ENCODE results near the gene CPD. TPM values are rescaled to one million over a fixed set of nuclear protein-coding genes. Genes with fewer than 3 reads are reported as not detected.
A peak's percentile ranks its signal among the peaks of the same experiment; 100 is the strongest.

CPD gene
- polyA plus RNA-seq, 2 donors = 3.0 to 5.1 TPM

DNA sequence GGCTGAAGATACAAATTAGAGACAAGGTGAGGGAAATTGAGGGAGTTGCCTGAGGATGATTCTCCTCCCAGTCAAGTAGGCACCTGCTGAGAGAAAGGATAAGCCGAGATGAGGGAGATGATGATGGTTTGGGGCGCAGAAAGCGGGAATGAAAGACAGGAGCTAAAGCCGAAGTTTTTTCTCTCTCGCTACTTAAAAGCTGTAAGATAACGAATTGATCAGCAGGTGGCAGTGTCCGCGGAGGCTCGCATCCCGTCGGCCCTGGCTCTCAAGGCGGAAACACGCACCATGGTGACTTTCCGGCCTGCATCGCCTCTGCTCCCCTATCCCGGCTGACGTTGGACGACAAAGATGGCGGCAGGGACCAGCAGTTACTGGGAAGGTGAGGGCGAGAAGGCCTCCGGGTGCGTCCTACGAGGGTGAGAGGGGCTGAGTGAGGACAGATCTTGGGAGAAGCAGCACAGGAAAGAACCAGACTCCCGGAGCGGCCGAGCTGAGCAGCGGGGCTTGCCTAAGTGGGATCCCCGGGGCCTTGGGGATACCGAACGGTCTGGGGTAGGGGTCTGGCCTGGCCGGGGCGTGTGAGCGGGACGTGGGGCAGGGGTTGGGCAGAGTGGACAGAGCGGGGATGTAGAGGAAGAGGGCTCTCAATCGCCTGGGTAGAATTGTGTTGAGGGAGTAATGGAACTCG is 98.5 kb downstream of the CPD start, which contains the start of gene GOSR1:
GOSR1 (plus strand) TSS at position 326 of the 691 bp plus-strand sequence; CDS start at position 352, 26 bp downstream.
- H3K27me3 ChIP-seq (ENCODE audit: control insufficient read depth in 1 of 2, insufficient read depth in 2 of 2, low read length in 2 of 2) = no peaks in the 10 kb centered on the region
- H3K36me3 ChIP-seq (ENCODE audit: control insufficient read depth in 2 of 2, insufficient read depth in 2 of 2, low read length in 1 of 2) = peaks cover 0 to 2% of the 10 kb centered on the region in 2 donors
- H3K27ac ChIP-seq (ENCODE audit: low read depth in 2 of 2, low read length in 1 of 2) = peak within 1 kb of the TSS; percentile 79 to 92
- H3K9me3 ChIP-seq (ENCODE audit: control insufficient read depth in 2 of 2, insufficient read depth in 1 of 2, low read depth in 1 of 2, low read length in 1 of 2) = no peaks in the 10 kb centered on the region
- H3K4me1 ChIP-seq (ENCODE audit: control insufficient read depth in 2 of 2, insufficient read depth in 2 of 2, low read length in 1 of 2) = no peaks in the 10 kb centered on the region
- WGBS, 2 donors = 0 to 1% methylated on average over 37 of the region's 37 CpGs
- peak within 1 kb of the TSS; percentile 88 to 99 for H3K4me3 ChIP-seq (ENCODE audit: low read depth in 1 of 2, low read length in 2 of 2)

DNA sequence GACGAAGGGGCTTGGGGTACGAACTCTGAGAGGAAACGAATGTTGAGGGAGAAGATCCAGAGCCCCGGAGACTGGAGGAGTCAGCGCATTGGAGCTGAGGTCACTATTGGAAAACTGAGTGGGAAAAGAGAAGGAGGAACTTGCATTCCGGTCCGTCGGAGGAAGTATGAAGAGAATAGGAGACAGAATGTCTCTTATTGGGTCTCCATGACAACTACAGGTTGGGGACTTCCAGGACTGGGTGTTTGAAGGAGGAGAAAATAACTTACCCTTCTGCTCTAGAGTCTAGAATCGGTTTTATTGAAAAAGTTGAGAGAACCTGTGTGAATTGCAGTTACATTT is 99.0 kb downstream of the CPD start:
- Histone ChIP-seq H3K36me3 (ENCODE audit: control insufficient read depth in 2 of 2, insufficient read depth in 2 of 2, low read length in 1 of 2) (peaks cover 0 to 2% of the 10 kb centered on the region in 2 donors), H3K4me1 (ENCODE audit: control insufficient read depth in 2 of 2, insufficient read depth in 2 of 2, low read length in 1 of 2) (no peaks in the 10 kb centered on the region), H3K27ac (ENCODE audit: low read depth in 2 of 2, low read length in 1 of 2) (peak overlapping the region; percentile 79 to 92), H3K4me3 (ENCODE audit: low read depth in 1 of 2, low read length in 2 of 2) (peak overlapping the region; percentile 88 to 99), H3K9me3 (ENCODE audit: control insufficient read depth in 2 of 2, insufficient read depth in 1 of 2, low read depth in 1 of 2, low read length in 1 of 2) (no peaks in the 10 kb centered on the region), H3K27me3 (ENCODE audit: control insufficient read depth in 1 of 2, insufficient read depth in 2 of 2, low read length in 2 of 2) (no peaks in the 10 kb centered on the region)
- WGBS, 2 donors = 0 to 2% methylated on average over 9 of the region's 9 CpGs

GRCh38 chr17:30482555-30482954 is 103.8 kb downstream of the CPD start:
- H3K4me3 ChIP-seq (ENCODE audit: low read depth in 1 of 2, low read length in 2 of 2) = no peak overlapping the region
- peaks cover 0 to 2% of the 10 kb centered on the region in 2 donors for H3K36me3 ChIP-seq (ENCODE audit: control insufficient read depth in 2 of 2, insufficient read depth in 2 of 2, low read length in 1 of 2)
- no peaks in the 10 kb centered on the region for H3K9me3 ChIP-seq (ENCODE audit: control insufficient read depth in 2 of 2, insufficient read depth in 1 of 2, low read depth in 1 of 2, low read length in 1 of 2)
- H3K27ac ChIP-seq (ENCODE audit: low read depth in 2 of 2, low read length in 1 of 2) = no peak overlapping the region
- H3K4me1 ChIP-seq (ENCODE audit: control insufficient read depth in 2 of 2, insufficient read depth in 2 of 2, low read length in 1 of 2) = no peaks in the 10 kb centered on the region
- H3K27me3 ChIP-seq (ENCODE audit: control insufficient read depth in 1 of 2, insufficient read depth in 2 of 2, low read length in 2 of 2) = no peaks in the 10 kb centered on the region

DNA sequence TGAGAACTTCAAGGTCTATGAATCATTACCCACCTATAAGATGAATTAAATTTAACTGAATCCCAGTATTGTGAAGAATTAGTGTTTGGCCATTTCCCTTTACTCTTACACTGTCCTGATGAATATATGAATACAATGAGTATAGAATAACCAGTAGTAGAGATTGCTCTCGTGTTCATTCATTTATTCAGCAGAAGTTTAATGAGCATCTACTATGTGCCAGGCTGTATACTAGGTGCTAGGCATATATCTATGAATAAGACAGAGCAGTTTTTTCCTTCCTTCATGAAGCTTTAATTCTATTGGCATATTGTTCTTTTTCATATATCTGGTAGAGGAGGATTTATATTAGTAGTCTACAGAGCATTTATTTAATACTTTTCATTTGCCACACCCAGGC is 104.4 kb downstream of the CPD start:
- Histone ChIP-seq H3K27me3 (ENCODE audit: control insufficient read depth in 1 of 2, insufficient read depth in 2 of 2, low read length in 2 of 2) (no peaks in the 10 kb centered on the region), H3K4me3 (ENCODE audit: low read depth in 1 of 2, low read length in 2 of 2) (no peak overlapping the region), H3K27ac (ENCODE audit: low read depth in 2 of 2, low read length in 1 of 2) (no peak overlapping the region), H3K36me3 (ENCODE audit: control insufficient read depth in 2 of 2, insufficient read depth in 2 of 2, low read length in 1 of 2) (peaks cover 0 to 2% of the 10 kb centered on the region in 2 donors), H3K4me1 (ENCODE audit: control insufficient read depth in 2 of 2, insufficient read depth in 2 of 2, low read length in 1 of 2) (no peaks in the 10 kb centered on the region), H3K9me3 (ENCODE audit: control insufficient read depth in 2 of 2, insufficient read depth in 1 of 2, low read depth in 1 of 2, low read length in 1 of 2) (no peaks in the 10 kb centered on the region)
- 96% methylated on average over 1 of the region's 1 CpG for WGBS, 2 donors

DNA sequence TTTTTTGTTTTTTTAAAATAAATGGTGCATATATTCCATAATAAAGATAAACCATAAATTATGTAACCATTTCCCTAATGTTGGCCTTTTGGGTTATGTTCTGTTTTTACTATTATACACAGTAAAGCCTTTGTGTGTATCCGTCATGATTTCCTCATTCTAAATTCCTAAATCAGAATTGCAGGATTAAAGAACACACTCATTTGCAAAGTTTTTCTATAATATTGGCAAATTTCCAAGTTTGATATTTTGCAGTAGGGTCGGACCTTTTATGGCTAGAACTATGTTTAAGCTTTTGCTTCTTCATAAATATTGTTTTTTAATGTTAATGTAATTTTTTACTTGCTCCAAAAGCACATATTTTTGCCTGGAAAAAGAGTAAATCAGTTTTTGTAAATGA is 115.1 kb downstream of the CPD start:
- Histone ChIP-seq H3K4me1 (ENCODE audit: control insufficient read depth in 2 of 2, insufficient read depth in 2 of 2, low read length in 1 of 2) (no peaks in the 10 kb centered on the region), H3K9me3 (ENCODE audit: control insufficient read depth in 2 of 2, insufficient read depth in 1 of 2, low read depth in 1 of 2, low read length in 1 of 2) (no peaks in the 10 kb centered on the region), H3K4me3 (ENCODE audit: low read depth in 1 of 2, low read length in 2 of 2) (no peak overlapping the region), H3K27ac (ENCODE audit: low read depth in 2 of 2, low read length in 1 of 2) (no peak overlapping the region), H3K27me3 (ENCODE audit: control insufficient read depth in 1 of 2, insufficient read depth in 2 of 2, low read length in 2 of 2) (no peaks in the 10 kb centered on the region), H3K36me3 (ENCODE audit: control insufficient read depth in 2 of 2, insufficient read depth in 2 of 2, low read length in 1 of 2) (peaks cover 8 to 15% of the 10 kb centered on the region in 2 donors)
- 40 to 55% methylated on average over 2 of the region's 2 CpGs for WGBS, 2 donors

DNA sequence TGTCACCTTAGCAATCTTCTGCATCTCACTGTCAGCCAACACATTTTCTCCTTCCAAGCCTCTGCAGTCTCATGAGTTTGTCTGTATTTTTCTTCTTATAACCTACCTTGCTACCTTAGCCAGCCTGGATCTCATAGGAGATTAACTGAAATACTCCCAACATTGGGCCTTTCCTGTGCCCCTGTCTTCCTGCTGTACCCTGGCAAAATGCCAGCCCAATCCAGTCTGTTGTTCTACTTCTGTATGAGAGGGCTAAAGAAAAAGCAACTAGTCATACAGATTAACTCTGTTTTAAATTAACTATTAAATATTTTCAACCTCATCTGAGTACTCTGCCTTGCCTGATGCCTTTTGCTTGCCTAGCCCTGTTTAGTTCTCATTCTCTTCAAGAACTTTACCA is 116.9 kb downstream of the CPD start:
- Histone ChIP-seq H3K36me3 (ENCODE audit: control insufficient read depth in 2 of 2, insufficient read depth in 2 of 2, low read length in 1 of 2) (peaks cover 8 to 15% of the 10 kb centered on the region in 2 donors), H3K27me3 (ENCODE audit: control insufficient read depth in 1 of 2, insufficient read depth in 2 of 2, low read length in 2 of 2) (no peaks in the 10 kb centered on the region), H3K4me1 (ENCODE audit: control insufficient read depth in 2 of 2, insufficient read depth in 2 of 2, low read length in 1 of 2) (no peaks in the 10 kb centered on the region), H3K9me3 (ENCODE audit: control insufficient read depth in 2 of 2, insufficient read depth in 1 of 2, low read depth in 1 of 2, low read length in 1 of 2) (no peaks in the 10 kb centered on the region), H3K4me3 (ENCODE audit: low read depth in 1 of 2, low read length in 2 of 2) (no peak overlapping the region), H3K27ac (ENCODE audit: low read depth in 2 of 2, low read length in 1 of 2) (no peak overlapping the region)

DNA sequence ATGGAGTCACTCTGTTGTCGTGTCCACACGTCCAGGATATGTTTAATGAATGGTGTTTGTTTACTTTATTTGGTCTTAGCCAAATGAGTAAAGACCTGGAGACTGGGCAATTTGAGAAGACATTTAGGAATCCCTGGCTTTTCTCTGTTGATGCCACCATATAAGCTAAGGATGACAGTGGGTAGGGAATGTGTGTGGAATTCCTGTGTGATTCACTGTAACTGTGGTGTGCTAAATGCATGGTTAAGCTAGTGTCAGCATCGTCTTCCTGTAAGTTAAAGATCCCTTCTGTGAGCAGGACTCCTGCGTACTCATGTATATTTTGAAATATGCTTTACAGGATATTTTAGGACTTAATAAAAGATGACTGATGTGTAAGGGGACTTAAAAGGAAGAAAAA is 124.8 kb downstream of the CPD start:
- WGBS, 2 donors = 76 to 86% methylated on average over 4 of the region's 4 CpGs
- Histone ChIP-seq H3K36me3 (ENCODE audit: control insufficient read depth in 2 of 2, insufficient read depth in 2 of 2, low read length in 1 of 2) (no peaks in the 10 kb centered on the region), H3K27me3 (ENCODE audit: control insufficient read depth in 1 of 2, insufficient read depth in 2 of 2, low read length in 2 of 2) (no peaks in the 10 kb centered on the region), H3K27ac (ENCODE audit: low read depth in 2 of 2, low read length in 1 of 2) (no peak overlapping the region), H3K4me3 (ENCODE audit: low read depth in 1 of 2, low read length in 2 of 2) (no peak overlapping the region), H3K4me1 (ENCODE audit: control insufficient read depth in 2 of 2, insufficient read depth in 2 of 2, low read length in 1 of 2) (no peaks in the 10 kb centered on the region), H3K9me3 (ENCODE audit: control insufficient read depth in 2 of 2, insufficient read depth in 1 of 2, low read depth in 1 of 2, low read length in 1 of 2) (no peaks in the 10 kb centered on the region)

DNA sequence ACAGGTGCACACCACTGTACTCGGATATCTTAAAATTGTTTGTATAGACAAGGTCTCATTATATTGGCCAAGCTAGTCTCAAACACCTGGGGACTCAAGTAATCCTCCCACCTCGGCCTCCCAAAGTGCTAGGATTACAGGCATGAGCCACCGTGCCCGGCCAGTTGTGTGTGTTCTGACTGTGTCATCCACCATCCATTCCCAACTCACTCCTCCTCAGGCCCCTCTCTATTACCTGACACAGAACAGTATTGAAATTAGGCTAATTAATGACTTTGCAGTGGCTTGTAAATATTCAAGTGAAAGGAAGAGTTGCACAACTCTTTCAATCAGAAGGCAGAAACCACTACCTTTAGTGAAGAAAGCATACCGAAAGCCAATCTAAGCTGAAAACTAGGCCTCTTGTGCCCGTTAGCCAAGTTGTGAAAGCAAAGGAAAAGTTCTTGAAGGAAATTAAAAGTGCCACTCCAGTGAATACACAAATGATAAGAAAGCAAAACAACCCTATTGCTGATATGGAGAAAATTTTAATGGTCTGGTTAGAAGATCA is 127.2 kb downstream of the CPD start:
- WGBS, 2 donors = 91 to 93% methylated on average over 6 of the region's 6 CpGs
- Histone ChIP-seq H3K4me3 (ENCODE audit: low read depth in 1 of 2, low read length in 2 of 2) (no peak overlapping the region), H3K27ac (ENCODE audit: low read depth in 2 of 2, low read length in 1 of 2) (no peak overlapping the region), H3K27me3 (ENCODE audit: control insufficient read depth in 1 of 2, insufficient read depth in 2 of 2, low read length in 2 of 2) (no peaks in the 10 kb centered on the region), H3K9me3 (ENCODE audit: control insufficient read depth in 2 of 2, insufficient read depth in 1 of 2, low read depth in 1 of 2, low read length in 1 of 2) (no peaks in the 10 kb centered on the region), H3K36me3 (ENCODE audit: control insufficient read depth in 2 of 2, insufficient read depth in 2 of 2, low read length in 1 of 2) (no peaks in the 10 kb centered on the region), H3K4me1 (ENCODE audit: control insufficient read depth in 2 of 2, insufficient read depth in 2 of 2, low read length in 1 of 2) (no peaks in the 10 kb centered on the region)

DNA sequence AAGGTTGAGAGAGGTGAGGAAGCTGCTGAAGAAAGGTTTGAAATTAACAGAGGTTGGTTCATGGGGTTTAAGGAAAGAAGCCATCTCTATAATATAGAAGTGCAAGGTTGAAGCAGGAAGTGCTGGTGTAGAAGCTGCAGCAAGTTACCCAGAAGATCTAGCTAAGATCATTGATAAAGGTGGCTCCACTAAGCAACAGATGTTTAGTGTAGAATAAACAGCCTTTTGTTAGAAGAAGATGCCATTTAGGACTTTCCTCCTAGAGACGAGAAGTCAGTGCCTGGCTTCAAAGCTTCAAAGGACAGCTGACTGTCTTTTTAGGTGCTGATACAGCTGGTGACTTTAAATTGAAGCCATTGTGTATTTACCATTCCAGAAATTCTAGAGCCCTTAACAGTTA is 127.8 kb downstream of the CPD start:
- 91 to 92% methylated on average over 1 of the region's 1 CpG for WGBS, 2 donors
- H3K27ac ChIP-seq (ENCODE audit: low read depth in 2 of 2, low read length in 1 of 2) = no peak overlapping the region
- H3K9me3 ChIP-seq (ENCODE audit: control insufficient read depth in 2 of 2, insufficient read depth in 1 of 2, low read depth in 1 of 2, low read length in 1 of 2) = no peaks in the 10 kb centered on the region
- no peaks in the 10 kb centered on the region for H3K36me3 ChIP-seq (ENCODE audit: control insufficient read depth in 2 of 2, insufficient read depth in 2 of 2, low read length in 1 of 2)
- no peak overlapping the region for H3K4me3 ChIP-seq (ENCODE audit: low read depth in 1 of 2, low read length in 2 of 2)
- H3K4me1 ChIP-seq (ENCODE audit: control insufficient read depth in 2 of 2, insufficient read depth in 2 of 2, low read length in 1 of 2) = no peaks in the 10 kb centered on the region
- no peaks in the 10 kb centered on the region for H3K27me3 ChIP-seq (ENCODE audit: control insufficient read depth in 1 of 2, insufficient read depth in 2 of 2, low read length in 2 of 2)

DNA sequence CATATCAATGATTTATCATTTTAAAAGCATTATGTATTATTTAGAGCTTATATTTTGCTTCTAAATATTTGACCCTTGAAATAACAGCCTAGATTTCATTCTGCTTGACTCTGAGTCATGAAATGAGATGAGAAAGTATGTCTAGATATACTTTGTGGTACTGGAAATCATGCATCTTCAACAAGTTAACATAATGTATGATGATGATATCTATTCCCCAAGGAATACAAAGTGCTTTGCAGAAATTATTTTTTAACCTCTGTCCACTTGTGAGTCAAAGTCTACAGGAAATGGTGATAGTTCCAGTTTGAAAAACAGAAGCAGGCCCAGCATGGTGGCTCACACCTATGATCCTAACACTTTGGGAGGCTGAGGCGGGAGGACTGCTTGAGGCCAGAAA is 134.6 kb downstream of the CPD start:
- Histone ChIP-seq H3K4me3 (ENCODE audit: low read depth in 1 of 2, low read length in 2 of 2) (no peak overlapping the region), H3K9me3 (ENCODE audit: control insufficient read depth in 2 of 2, insufficient read depth in 1 of 2, low read depth in 1 of 2, low read length in 1 of 2) (no peaks in the 10 kb centered on the region), H3K27me3 (ENCODE audit: control insufficient read depth in 1 of 2, insufficient read depth in 2 of 2, low read length in 2 of 2) (no peaks in the 10 kb centered on the region), H3K4me1 (ENCODE audit: control insufficient read depth in 2 of 2, insufficient read depth in 2 of 2, low read length in 1 of 2) (no peaks in the 10 kb centered on the region), H3K36me3 (ENCODE audit: control insufficient read depth in 2 of 2, insufficient read depth in 2 of 2, low read length in 1 of 2) (peaks cover 5 to 9% of the 10 kb centered on the region in 2 donors), H3K27ac (ENCODE audit: low read depth in 2 of 2, low read length in 1 of 2) (no peak overlapping the region)
- WGBS, 2 donors = 98 to 100% methylated on average over 1 of the region's 1 CpG

Measured in esophagus (tissue), 2 donors.